Cardiac muscle cell (in vitro differentiated cells and primary cell): ENCODE data around the gene FAM83C. TPM values are rescaled to one million over a fixed set of nuclear protein-coding genes. Genes with fewer than 3 reads are reported as not detected.

Experiments
- DNase-seq, 2 donors: peaks; one replicate each; pipeline versions ENCODE4 v3.0.0 to v3.0.0-alpha.2; 2010 to 2017; ENCODE audit warnings: low read depth in 1 of 2, low spot score in 1 of 2
- H3K27ac ChIP-seq: fragments of 200-600 bp; sonication (generic); 2 replicates; pipeline ENCODE4 v1.5.1; 2016
- H3K27me3 ChIP-seq: fragments of 200-600 bp; sonication (generic); 2 replicates; pipeline ENCODE4 v1.6.0; 2016; ENCODE audit warnings: control low read depth
- H3K36me3 ChIP-seq: fragments of 200-600 bp; sonication (generic); 2 replicates; pipeline ENCODE4 v1.5.1; 2016; ENCODE audit warnings: control low read depth
- H3K4me1 ChIP-seq: fragments of 200-600 bp; sonication (generic); 2 replicates; pipeline ENCODE4 v1.8.1; 2017; ENCODE audit warnings: low read depth, mild to moderate bottlenecking, mixed run types
- H3K4me3 ChIP-seq: fragments of 200-600 bp; sonication (generic); 2 replicates; pipeline ENCODE4 v1.5.1; 2016; ENCODE audit warnings: mild to moderate bottlenecking
- H3K9me3 ChIP-seq: fragments of 200-600 bp; sonication (generic); 2 replicates; pipeline ENCODE4 v1.5.1; 2017; ENCODE audit warnings: low read depth, mild to moderate bottlenecking, control low read depth
- polyA plus RNA-seq: library from polyadenylated mRNA; unstranded; fragments of >200 nt; fragmentation: Nextera tagmentation; extraction: Ambion mirVana; gene quantifications from 2 replicates; pipeline ENCODE4 v1.2.1, GENCODE V29; 2016
- total RNA-seq: library from RNA; depleted of rRNA; stranded (reverse); fragments of >200 nt; gene quantifications from 2 replicates; pipeline ENCODE4 v1.2.3, GENCODE V29; 2016
- TF ChIP-seq, protein P1 (sequence below): IDR thresholded peaks from 2 replicates; pipeline ENCODE4 v1.5.1; 2012; ENCODE audit warnings: low read depth, mild to moderate bottlenecking, low read length

FAM83C gene
- total and polyA plus RNA-seq, 2 experiments from 2014 or later: not detected

- H3K27ac ChIP-seq: no peak overlapping the region
- no peak overlapping the region for H3K4me3 ChIP-seq
- no peaks in the 10 kb centered on the region for H3K9me3 ChIP-seq
- TF ChIP-seq, protein P1, sequence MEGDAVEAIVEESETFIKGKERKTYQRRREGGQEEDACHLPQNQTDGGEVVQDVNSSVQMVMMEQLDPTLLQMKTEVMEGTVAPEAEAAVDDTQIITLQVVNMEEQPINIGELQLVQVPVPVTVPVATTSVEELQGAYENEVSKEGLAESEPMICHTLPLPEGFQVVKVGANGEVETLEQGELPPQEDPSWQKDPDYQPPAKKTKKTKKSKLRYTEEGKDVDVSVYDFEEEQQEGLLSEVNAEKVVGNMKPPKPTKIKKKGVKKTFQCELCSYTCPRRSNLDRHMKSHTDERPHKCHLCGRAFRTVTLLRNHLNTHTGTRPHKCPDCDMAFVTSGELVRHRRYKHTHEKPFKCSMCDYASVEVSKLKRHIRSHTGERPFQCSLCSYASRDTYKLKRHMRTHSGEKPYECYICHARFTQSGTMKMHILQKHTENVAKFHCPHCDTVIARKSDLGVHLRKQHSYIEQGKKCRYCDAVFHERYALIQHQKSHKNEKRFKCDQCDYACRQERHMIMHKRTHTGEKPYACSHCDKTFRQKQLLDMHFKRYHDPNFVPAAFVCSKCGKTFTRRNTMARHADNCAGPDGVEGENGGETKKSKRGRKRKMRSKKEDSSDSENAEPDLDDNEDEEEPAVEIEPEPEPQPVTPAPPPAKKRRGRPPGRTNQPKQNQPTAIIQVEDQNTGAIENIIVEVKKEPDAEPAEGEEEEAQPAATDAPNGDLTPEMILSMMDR: no peak
- DNase-seq: no peak
- peaks cover 16% of the 10 kb centered on the region for H3K36me3 ChIP-seq
- H3K27me3 ChIP-seq: no peaks in the 10 kb centered on the region
- peaks cover 12% of the 10 kb centered on the region for H3K4me1 ChIP-seq
Measured at GRCh38 chr20:35280523-35280922, 11.7 kb downstream of the FAM83C start.

GRCh38 chr20:35279533-35280174 is 12.6 kb downstream of the FAM83C start:
- H3K27ac ChIP-seq: peak overlapping the region; percentile 91
- no peaks in the 10 kb centered on the region for H3K27me3 ChIP-seq
- TF ChIP-seq, protein P1: no peak
- H3K4me1 ChIP-seq: peaks cover 12% of the 10 kb centered on the region
- no peak overlapping the region for H3K4me3 ChIP-seq
- DNase-seq: no peak
- no peaks in the 10 kb centered on the region for H3K9me3 ChIP-seq
- peaks cover 16% of the 10 kb centered on the region for H3K36me3 ChIP-seq

GRCh38 chr20:35279040-35279439 is 13.2 kb downstream of the FAM83C start:
- peaks cover 16% of the 10 kb centered on the region for H3K36me3 ChIP-seq
- TF ChIP-seq, protein P1: no peak
- peak overlapping the region; percentile 91 for H3K27ac ChIP-seq
- no peaks in the 10 kb centered on the region for H3K9me3 ChIP-seq
- no peaks in the 10 kb centered on the region for H3K27me3 ChIP-seq
- DNase-seq: no peak
- peaks cover 12% of the 10 kb centered on the region for H3K4me1 ChIP-seq
- H3K4me3 ChIP-seq: no peak overlapping the region

DNA sequence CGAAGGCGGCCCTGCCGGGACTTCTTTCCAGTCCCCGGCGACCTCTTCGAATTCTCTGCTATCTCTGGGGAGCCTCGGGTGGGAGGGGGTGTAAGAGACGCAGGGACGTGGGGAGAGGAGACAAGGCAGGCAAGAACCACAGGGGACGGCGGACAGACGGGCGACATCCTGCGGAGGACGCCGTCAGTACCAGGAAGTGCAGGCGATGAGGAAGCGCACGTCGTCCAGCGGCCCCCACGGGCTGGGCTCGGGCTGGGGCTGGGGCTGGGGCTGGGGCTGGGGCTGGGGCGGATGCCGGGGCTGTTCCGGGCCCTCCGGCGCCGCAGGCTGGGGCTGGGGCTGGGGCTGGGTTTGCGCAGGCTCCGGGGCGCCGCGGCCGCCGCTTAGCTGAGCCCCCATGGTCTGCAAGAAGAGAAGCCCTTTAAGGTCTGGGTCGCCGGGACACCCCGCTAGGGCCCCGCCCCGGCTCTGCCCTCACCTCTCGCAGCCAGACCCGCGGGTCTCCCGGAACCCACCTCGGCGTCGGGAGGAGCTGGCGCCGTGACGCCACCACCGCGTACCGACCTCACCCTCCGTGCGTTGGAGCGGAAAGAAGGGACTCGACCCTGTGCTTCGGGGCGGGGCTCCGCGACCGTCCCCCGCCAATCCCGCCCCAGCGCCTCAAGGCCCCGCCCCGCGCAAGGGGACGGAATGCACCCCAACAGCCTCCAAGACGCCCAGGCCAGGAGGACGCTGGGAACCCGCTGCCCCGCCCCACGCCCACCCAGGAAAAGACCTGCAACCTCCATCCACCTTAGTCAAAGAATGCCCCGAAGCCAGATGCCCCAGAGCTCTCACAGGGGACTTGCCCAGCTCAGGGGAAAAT is 14.5 kb downstream of the FAM83C start, which contains the start of gene MMP24OS:
Gene MMP24OS (minus strand): TSS at position 592 of the 865 bp plus-strand sequence. CDS start 193 bp downstream, at position 399.
- DNase-seq: peak; percentile 92 to 96
- Histone ChIP-seq H3K9me3 (no peaks in the 10 kb centered on the region), H3K27me3 (no peaks in the 10 kb centered on the region), H3K4me3 (peak within 1 kb of the TSS; percentile 70), H3K27ac (peak within 1 kb of the TSS; percentile 91), H3K36me3 (peaks cover 16% of the 10 kb centered on the region), H3K4me1 (peaks cover 6% of the 10 kb centered on the region)
- TF ChIP-seq, protein P1: no peak

DNA sequence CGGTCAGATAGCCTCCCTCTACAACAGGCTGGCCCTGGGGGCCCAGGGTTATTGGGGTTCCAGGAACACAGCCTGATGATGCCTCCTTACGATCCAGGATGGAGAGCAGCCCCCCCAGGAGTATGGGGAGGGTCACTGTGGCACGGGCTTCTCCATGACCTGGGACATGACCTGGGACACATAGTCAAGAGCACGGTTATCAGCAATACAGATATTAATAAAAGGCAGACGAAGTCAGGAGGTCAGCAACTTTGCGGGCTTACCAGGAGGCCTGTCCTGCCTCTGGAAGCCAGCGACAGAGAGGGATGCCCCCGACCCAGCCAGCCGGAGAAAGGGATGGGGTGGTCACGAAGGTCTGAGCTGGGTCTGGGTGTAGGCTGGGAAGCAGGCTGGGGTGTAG is 15.1 kb downstream of the FAM83C start:
- no peaks in the 10 kb centered on the region for H3K9me3 ChIP-seq
- peaks cover 6% of the 10 kb centered on the region for H3K4me1 ChIP-seq
- H3K36me3 ChIP-seq: peaks cover 12% of the 10 kb centered on the region
- peak overlapping the region; percentile 91 for H3K27ac ChIP-seq
- peak overlapping the region; percentile 70 for H3K4me3 ChIP-seq
- TF ChIP-seq, protein P1: no peak
- DNase-seq: no peak
- H3K27me3 ChIP-seq: no peaks in the 10 kb centered on the region
